B cell (primary cell): Measurements from ENCODE around the gene CREG1.

Experiments
- EZH2 ChIP-seq: IDR thresholded peaks from 2 replicates; pipeline ENCODE4 v1.6.1; 2012; ENCODE audit warnings: borderline replicate concordance, low read depth, mild to moderate bottlenecking, moderate library complexity, low read length; ENCODE audit not compliant: insufficient read depth, poor library complexity, severe bottlenecking
- TF ChIP-seq, protein P1 (sequence below): fragments of 200-600 bp; IDR thresholded peaks from one replicate; pipeline ENCODE4 v1.8.0; 2022; ENCODE audit warnings: antibody characterized with exemption, mild to moderate bottlenecking

GRCh38 chr1:167533851-167534300 lies 19.7 kb downstream of the CREG1 start:
- TF ChIP-seq, protein P1, sequence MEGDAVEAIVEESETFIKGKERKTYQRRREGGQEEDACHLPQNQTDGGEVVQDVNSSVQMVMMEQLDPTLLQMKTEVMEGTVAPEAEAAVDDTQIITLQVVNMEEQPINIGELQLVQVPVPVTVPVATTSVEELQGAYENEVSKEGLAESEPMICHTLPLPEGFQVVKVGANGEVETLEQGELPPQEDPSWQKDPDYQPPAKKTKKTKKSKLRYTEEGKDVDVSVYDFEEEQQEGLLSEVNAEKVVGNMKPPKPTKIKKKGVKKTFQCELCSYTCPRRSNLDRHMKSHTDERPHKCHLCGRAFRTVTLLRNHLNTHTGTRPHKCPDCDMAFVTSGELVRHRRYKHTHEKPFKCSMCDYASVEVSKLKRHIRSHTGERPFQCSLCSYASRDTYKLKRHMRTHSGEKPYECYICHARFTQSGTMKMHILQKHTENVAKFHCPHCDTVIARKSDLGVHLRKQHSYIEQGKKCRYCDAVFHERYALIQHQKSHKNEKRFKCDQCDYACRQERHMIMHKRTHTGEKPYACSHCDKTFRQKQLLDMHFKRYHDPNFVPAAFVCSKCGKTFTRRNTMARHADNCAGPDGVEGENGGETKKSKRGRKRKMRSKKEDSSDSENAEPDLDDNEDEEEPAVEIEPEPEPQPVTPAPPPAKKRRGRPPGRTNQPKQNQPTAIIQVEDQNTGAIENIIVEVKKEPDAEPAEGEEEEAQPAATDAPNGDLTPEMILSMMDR = peak; percentile 94
- no peak for TF ChIP-seq EZH2
